B cell (primary cell): Measurements from ENCODE around the gene TSEN2. TPM values are rescaled to one million over a fixed set of nuclear protein-coding genes. Genes with fewer than 3 reads are reported as not detected.

ENCODE experiments used
- ATAC-seq: fragments of 200-7000 bp; cut with Tn5 transposase; one replicate; pipeline ENCODE4 v1.10.0; 2021; ENCODE audit warnings: low read depth, mild to moderate bottlenecking, moderate number of reproducible peaks, moderate library complexity
- CTCF ChIA-PET: fragments of 350-600 bp; sonication (Branson Sonifier 250); formaldehyde crosslinking; loops from one replicate; lab custom pipeline; 2021; ENCODE audit warnings: antibody characterized with exemption, inconsistent platforms; lab: Charles Lee
- POLR2A ChIA-PET: fragments of 350-600 bp; sonication (Branson Sonifier 250); formaldehyde crosslinking; loops from one replicate; lab custom pipeline; 2021; ENCODE audit warnings: antibody characterized with exemption; lab: Charles Lee
- DNase-seq: peaks from one replicate; pipeline ENCODE4 v3.0.0; 2013
- H2AFZ ChIP-seq: 2 replicates; pipeline ENCODE4 v1.6.1; 2012; ENCODE audit warnings: mild to moderate bottlenecking, low read depth, low read length; ENCODE audit not compliant: insufficient read depth, poor library complexity, severe bottlenecking
- H3K27ac ChIP-seq, 2 donors: 1 replicate in 1 of 2; 2 replicates in 1 of 2; pipeline ENCODE4 v1.5.1; 2012 to 2013; ENCODE audit warnings: low read length in 2 of 2, mild to moderate bottlenecking in 2 of 2, moderate library complexity in 1 of 2
- H3K27me3 ChIP-seq, 4 experiments: fragments of 200-600 bp in 1 of 4; sonication (generic) in 1 of 4; replicated peaks in 1 of 4; 1 replicate in 2 of 4; 2 replicates in 2 of 4; pipeline versions ENCODE4 v1.6.1 to v1.7.0; 2013 to 2016; ENCODE audit warnings: low read length in 3 of 4, mild to moderate bottlenecking in 2 of 4, mixed read lengths in 1 of 4, moderate library complexity in 1 of 4; ENCODE audit not compliant: insufficient read depth in 4 of 4, control insufficient read depth in 3 of 4; ENCODE audit errors: control extremely low read depth in 1 of 4
- H3K36me3 ChIP-seq, 2 experiments: replicated peaks in 1 of 2; 1 replicate in 1 of 2; 2 replicates in 1 of 2; pipeline versions ENCODE4 v1.6.1 to v1.7.1; 2013; ENCODE audit warnings: low read length in 1 of 2; ENCODE audit not compliant: insufficient read depth in 2 of 2, control insufficient read depth in 1 of 2; ENCODE audit errors: control extremely low read depth in 1 of 2, extremely low read depth in 1 of 2
- H3K4me1 ChIP-seq, 2 donors: fragments of 200-600 bp in 1 of 2; sonication (generic) in 1 of 2; 1 replicate in 1 of 2; 2 replicates in 1 of 2; pipeline versions ENCODE4 v1.5.1 to v1.6.1; 2013 to 2017; ENCODE audit warnings: low read length in 2 of 2; ENCODE audit not compliant: control insufficient read depth in 2 of 2, insufficient read depth in 2 of 2
- H3K4me2 ChIP-seq: replicated peaks from 2 replicates; pipeline ENCODE3; 2012; ENCODE audit warnings: mild to moderate bottlenecking, low read depth, low read length; ENCODE audit not compliant: poor library complexity, severe bottlenecking
- H3K4me3 ChIP-seq, 5 experiments: fragments of 200-600 bp in 1 of 5; sonication (generic) in 1 of 5; 1 replicate in 3 of 5; 2 replicates in 2 of 5; pipeline versions ENCODE4 v1.5.1 to v1.7.0; 2011 to 2016; ENCODE audit warnings: low read length in 4 of 5, mild to moderate bottlenecking in 4 of 5, low read depth in 2 of 5, control low read depth in 1 of 5, moderate library complexity in 1 of 5; ENCODE audit not compliant: insufficient read depth in 1 of 5; ENCODE audit errors: control extremely low read depth in 1 of 5, extremely low read depth in 1 of 5
- H3K79me2 ChIP-seq: fragments of 200-600 bp; sonication (generic); one replicate; pipeline ENCODE4 v1.6.0; 2016; ENCODE audit warnings: low read length; ENCODE audit not compliant: control insufficient read depth, insufficient read depth
- H3K9ac ChIP-seq: fragments of 200-600 bp; sonication (generic); 2 replicates; pipeline ENCODE4 v1.6.1; 2017; ENCODE audit warnings: mild to moderate bottlenecking, low read length, moderate library complexity
- H3K9me3 ChIP-seq, 3 donors: one replicate each; pipeline versions ENCODE4 v1.6.1 to v1.7.1; 2013; ENCODE audit warnings: low read length in 2 of 3; ENCODE audit not compliant: control insufficient read depth in 2 of 3, insufficient read depth in 1 of 3; ENCODE audit errors: control extremely low read depth in 1 of 3
- H4K20me1 ChIP-seq: 2 replicates; pipeline ENCODE4 v1.6.0; 2012; ENCODE audit warnings: mild to moderate bottlenecking, low read length; ENCODE audit not compliant: insufficient read depth, control insufficient read depth, poor library complexity, severe bottlenecking
- H3K27ac Mint-ChIP-seq: one replicate; pipeline ENCODE4 v1.8.0; 2021; ENCODE audit warnings: mixed read lengths
- H3K27me3 Mint-ChIP-seq: one replicate; pipeline ENCODE4 v1.8.0; 2021; ENCODE audit warnings: mixed read lengths
- H3K4me1 Mint-ChIP-seq: one replicate; pipeline ENCODE4 v1.8.0; 2021; ENCODE audit warnings: mixed read lengths
- H3K4me3 Mint-ChIP-seq: one replicate; pipeline ENCODE4 v1.8.0; 2021; ENCODE audit warnings: mixed read lengths
- H3K9me3 Mint-ChIP-seq: one replicate; pipeline ENCODE4 v1.8.0; 2022; ENCODE audit warnings: mixed read lengths; ENCODE audit not compliant: insufficient read depth
- EZH2 ChIP-seq: IDR thresholded peaks from 2 replicates; pipeline ENCODE4 v1.6.1; 2012; ENCODE audit warnings: borderline replicate concordance, low read depth, mild to moderate bottlenecking, moderate library complexity, low read length; ENCODE audit not compliant: insufficient read depth, poor library complexity, severe bottlenecking
- WGBS: methylation state at CpG from one replicate; pipeline ENCODE4 v1.1.5; 2013; ENCODE audit warnings: missing lambda C conversion rate; ENCODE audit not compliant: insufficient coverage; 5-methylcytosine and 5-hydroxymethylcytosine counted together
- intact Hi-C: fragments of 100-400 bp; cut with micrococcal nuclease; formaldehyde crosslinking; loops from one replicate; pipeline ENCODE4 v1.10.0; 2022
- polyA plus RNA-seq: library from polyadenylated mRNA; depleted of rRNA; stranded (reverse); fragments of >200 nt; gene quantifications from 2 replicates; pipeline ENCODE4 v1.2.3, GENCODE V29; 2012
- total RNA-seq, 2 donors: library from RNA; stranded (reverse); fragments of 120-200 nt in 1 of 2; gene quantifications; 1 replicate in 1 of 2; 2 replicates in 1 of 2; pipeline versions ENCODE4 v1.2.3 to v1.2.4, GENCODE V29; 2013 to 2022
- TF ChIP-seq, protein P1 (sequence below): fragments of 200-600 bp; IDR thresholded peaks from one replicate; pipeline ENCODE4 v1.8.0; 2022; ENCODE audit warnings: antibody characterized with exemption, mild to moderate bottlenecking

Gene TSEN2
- total and polyA plus RNA-seq, 2 donors (not counting 1 experiment from before 2014, with no cell fraction given): 13.4 to 17.6 TPM

DNA sequence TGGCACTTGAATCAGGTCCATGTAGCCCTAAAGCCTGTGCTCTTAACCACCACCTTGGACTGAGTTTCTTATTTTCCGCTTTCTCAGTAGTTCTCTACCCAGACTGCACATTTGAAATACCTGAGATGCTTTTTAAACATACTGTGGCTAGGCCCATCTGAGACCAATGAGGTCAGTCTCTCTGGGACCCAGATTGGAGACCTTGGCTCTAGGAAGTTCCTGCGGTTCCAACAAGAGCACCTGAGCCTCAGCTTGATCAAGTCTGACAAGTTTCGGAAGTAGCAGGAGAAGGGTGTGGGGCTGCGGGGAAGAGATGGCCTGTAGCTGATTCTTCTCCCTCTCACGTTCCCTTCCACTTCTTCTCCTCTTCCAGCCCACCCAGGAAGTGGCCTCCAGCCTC lies 11.5 kb upstream of the TSEN2 start:
- H3K4me2 ChIP-seq: no peak overlapping the region
- ChIA-PET CTCF (interaction anchor here (1.2 to 1.7 kb wide), 2 partner anchors 11 to 337 kb away, joined by 3 to 5 read pairs; partner anchors contain the start of gene TSEN2), POLR2A (no interaction called here)
- no peaks in the 10 kb centered on the region for H3K79me2 ChIP-seq
- no peak overlapping the region for H3K9ac ChIP-seq
- H3K4me1 ChIP-seq: no peaks in the 10 kb centered on the region
- no peak overlapping the region for H3K27ac ChIP-seq
- H3K4me3 ChIP-seq: no peak overlapping the region
- Mint-ChIP-seq H3K9me3 (no peaks in the 10 kb centered on the region), H3K4me3 (no peak overlapping the region), H3K4me1 (peaks cover 6% of the 10 kb centered on the region), H3K27me3 (no peaks in the 10 kb centered on the region), H3K27ac (no peak overlapping the region)
- TF ChIP-seq, protein P1, sequence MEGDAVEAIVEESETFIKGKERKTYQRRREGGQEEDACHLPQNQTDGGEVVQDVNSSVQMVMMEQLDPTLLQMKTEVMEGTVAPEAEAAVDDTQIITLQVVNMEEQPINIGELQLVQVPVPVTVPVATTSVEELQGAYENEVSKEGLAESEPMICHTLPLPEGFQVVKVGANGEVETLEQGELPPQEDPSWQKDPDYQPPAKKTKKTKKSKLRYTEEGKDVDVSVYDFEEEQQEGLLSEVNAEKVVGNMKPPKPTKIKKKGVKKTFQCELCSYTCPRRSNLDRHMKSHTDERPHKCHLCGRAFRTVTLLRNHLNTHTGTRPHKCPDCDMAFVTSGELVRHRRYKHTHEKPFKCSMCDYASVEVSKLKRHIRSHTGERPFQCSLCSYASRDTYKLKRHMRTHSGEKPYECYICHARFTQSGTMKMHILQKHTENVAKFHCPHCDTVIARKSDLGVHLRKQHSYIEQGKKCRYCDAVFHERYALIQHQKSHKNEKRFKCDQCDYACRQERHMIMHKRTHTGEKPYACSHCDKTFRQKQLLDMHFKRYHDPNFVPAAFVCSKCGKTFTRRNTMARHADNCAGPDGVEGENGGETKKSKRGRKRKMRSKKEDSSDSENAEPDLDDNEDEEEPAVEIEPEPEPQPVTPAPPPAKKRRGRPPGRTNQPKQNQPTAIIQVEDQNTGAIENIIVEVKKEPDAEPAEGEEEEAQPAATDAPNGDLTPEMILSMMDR: no peak
- TF ChIP-seq EZH2: no peak
- H3K9me3 ChIP-seq: no peaks in the 10 kb centered on the region
- H4K20me1 ChIP-seq: no peaks in the 10 kb centered on the region
- H2AFZ ChIP-seq: no peak overlapping the region
- ATAC-seq (no peak), DNase-seq (no peak)
- intact Hi-C loops: no loop called here
- no peaks in the 10 kb centered on the region for H3K27me3 ChIP-seq
- WGBS: 100% methylated on average over 1 of the region's 5 CpGs
- H3K36me3 ChIP-seq: no peaks in the 10 kb centered on the region

DNA sequence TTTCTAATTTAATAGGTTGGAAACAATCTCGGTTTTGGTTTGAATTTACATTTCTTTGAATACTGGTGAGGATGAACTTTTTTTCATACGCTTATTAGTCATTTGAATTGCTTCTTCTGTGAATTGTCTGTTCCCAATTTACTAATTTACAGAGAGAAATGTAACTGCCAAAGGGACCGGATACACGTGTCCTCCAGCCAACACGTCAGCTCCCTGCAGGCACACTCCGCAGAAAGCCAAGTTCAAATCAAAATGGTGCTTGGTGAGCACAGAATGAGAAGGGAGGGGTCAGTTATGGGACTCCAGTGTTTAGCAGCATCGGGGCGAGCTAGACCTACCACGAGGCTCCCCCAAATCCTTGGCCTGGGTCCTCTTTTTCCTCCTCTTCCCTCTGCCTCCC lies 10.8 kb upstream of the TSEN2 start:
- H3K4me3 Mint-ChIP-seq: no peak overlapping the region

More for the DNA sequence above, 10.8 kb upstream of the TSEN2 start:
- Mint-ChIP-seq H3K4me1 (peaks cover 6% of the 10 kb centered on the region), H3K9me3 (no peaks in the 10 kb centered on the region), H3K27me3 (no peaks in the 10 kb centered on the region), H3K27ac (no peak overlapping the region)
- Histone ChIP-seq H3K9ac (no peak overlapping the region), H4K20me1 (no peaks in the 10 kb centered on the region), H3K4me3 (no peak overlapping the region), H3K4me2 (no peak overlapping the region), H3K4me1 (no peaks in the 10 kb centered on the region), H3K9me3 (no peaks in the 10 kb centered on the region), H3K27me3 (no peaks in the 10 kb centered on the region), H3K36me3 (no peaks in the 10 kb centered on the region), H2AFZ (no peak overlapping the region), H3K79me2 (no peaks in the 10 kb centered on the region), H3K27ac (no peak overlapping the region)
- CTCF ChIA-PET: no interaction called here
- DNase-seq (no peak), ATAC-seq (no peak)
- intact Hi-C loops: no loop called here
- 89% methylated on average over 6 of the region's 9 CpGs for WGBS
- TF ChIP-seq EZH2: no peak
- TF ChIP-seq, protein P1: no peak
- POLR2A ChIA-PET: no interaction called here
